ENCODE results near the gene ASNSD1.
"Not testable (repeated sequence)": the region's sequence is repeated elsewhere in the genome, so short reads cannot be mapped to it uniquely, and the experiment has no call there.

DNA sequence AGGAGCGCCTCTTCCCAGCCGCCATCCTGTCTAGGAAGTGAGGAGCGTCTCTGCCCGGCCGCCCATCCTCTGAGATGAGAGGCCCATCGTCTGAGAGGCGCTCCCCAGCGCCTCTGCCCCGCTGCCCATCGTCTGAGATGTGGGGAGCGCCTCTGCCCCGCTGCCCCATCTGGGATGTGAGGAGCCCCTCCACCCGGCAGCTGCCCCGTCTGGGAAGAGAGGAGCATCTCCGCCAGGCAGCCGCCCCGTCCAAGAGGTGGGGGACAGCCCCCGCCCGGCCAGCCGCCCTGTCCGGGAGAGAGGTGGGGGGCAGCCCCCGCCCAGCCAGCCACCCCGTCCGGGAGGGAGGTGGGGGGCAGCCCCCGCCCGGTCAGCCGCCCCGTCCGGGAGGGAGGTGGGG is 7.8 kb upstream of the ASNSD1 start:
- not testable (repeated sequence) for TF ChIP-seq POLR2A (IDR thresholded peaks at IDR 0.05)
- TF ChIP-seq, protein P1, sequence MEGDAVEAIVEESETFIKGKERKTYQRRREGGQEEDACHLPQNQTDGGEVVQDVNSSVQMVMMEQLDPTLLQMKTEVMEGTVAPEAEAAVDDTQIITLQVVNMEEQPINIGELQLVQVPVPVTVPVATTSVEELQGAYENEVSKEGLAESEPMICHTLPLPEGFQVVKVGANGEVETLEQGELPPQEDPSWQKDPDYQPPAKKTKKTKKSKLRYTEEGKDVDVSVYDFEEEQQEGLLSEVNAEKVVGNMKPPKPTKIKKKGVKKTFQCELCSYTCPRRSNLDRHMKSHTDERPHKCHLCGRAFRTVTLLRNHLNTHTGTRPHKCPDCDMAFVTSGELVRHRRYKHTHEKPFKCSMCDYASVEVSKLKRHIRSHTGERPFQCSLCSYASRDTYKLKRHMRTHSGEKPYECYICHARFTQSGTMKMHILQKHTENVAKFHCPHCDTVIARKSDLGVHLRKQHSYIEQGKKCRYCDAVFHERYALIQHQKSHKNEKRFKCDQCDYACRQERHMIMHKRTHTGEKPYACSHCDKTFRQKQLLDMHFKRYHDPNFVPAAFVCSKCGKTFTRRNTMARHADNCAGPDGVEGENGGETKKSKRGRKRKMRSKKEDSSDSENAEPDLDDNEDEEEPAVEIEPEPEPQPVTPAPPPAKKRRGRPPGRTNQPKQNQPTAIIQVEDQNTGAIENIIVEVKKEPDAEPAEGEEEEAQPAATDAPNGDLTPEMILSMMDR (IDR thresholded peaks at IDR 0.05 in 4 of 5, conservative IDR thresholded peaks at IDR 0.05 in 1 of 5): not testable (repeated sequence)
